ENCODE results near the gene SOWAHA.

Gene SOWAHA

DNA sequence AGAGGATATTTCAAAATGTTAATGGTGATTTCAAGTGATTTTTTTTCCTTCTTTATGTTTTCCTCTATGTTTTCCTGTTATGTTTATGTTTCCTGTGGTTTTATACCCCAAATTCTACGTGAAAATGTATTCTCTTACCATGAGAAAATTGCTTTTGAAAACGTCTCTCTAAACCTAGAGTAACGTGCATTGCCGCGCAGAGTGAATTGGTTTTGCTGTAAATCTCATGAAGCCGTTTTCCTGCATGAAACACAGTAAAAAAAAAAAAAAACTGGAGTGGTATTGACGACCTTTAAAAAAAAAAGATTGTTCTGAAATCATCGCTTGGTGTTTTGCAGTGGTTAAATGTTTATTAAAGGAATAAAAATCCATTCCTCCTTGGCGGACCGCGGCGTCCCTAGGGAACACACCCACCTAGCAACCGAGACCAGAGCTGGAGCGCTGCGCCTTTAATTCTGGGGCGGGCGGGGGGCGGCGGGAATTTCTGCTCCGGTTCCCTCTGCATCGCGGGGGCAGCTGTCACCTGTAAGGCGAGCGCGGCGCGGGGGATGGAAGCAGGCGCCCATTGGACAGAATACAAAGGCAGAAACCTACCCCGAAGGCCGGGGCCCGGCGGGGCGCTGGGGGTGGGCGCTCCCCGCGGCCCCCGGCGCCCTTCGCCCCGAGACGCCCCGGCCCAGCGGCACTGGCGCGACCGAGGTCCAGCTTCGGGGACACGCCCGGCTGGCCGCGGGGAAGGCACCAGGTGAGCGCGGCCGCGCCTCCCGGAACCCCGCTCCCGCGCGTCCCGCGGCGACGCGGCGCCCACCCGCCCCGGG lies at the start of gene SOWAHA:
SOWAHA (plus strand) TSS at position 522 of the 818 bp plus-strand sequence. CDS start 320 bp downstream, outside the sequence.
- peak; percentile 8 for DNase-seq

DNA sequence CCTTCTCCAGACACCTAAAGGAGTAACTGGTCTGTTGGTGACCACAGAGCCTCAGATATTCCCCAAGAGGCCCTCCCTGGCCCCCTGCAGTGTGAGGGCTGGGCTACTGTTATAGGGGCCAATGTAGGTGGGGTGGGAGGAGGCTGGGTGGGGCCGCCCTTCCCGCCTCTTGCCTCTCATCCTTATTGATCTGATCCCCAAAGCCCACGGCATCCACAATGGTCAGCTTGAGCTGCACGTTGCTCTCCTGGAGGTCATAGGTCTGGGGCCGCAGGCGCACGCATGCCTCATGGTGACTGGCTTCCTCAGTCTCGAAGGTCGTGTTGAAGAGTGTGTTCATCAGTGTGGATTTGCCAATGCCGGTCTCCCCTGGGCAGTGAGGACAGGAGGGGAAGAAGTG lies 49.1 kb upstream of the SOWAHA start:
- DNase-seq = no peak

DNA sequence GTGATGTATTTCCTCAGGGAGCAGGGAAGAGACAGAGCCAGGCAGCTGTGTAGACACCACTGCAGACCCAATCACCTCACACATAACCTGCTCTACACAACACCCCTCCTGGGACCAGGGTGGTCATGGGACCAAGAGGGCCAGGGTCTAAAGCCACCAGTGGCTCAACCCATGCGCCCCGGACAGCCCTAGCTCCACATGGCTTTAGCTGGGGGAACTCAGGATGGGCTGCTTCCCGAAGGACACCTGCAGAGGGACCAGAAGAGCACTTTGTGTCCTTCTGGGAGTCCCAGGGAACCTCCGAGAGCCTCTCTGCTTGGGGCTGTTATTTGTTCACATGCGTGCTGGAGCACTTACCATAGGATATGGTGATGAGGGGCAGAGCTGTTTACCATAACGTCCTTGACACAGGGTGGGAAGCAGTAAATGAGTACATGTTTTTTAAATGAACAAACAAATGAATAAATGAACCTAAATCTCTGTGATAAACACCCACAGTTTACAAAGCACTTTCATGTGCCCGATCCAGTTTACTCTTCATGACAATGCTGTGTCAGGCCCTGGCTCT lies 48.3 kb upstream of the SOWAHA start:
- no peak for DNase-seq

DNA sequence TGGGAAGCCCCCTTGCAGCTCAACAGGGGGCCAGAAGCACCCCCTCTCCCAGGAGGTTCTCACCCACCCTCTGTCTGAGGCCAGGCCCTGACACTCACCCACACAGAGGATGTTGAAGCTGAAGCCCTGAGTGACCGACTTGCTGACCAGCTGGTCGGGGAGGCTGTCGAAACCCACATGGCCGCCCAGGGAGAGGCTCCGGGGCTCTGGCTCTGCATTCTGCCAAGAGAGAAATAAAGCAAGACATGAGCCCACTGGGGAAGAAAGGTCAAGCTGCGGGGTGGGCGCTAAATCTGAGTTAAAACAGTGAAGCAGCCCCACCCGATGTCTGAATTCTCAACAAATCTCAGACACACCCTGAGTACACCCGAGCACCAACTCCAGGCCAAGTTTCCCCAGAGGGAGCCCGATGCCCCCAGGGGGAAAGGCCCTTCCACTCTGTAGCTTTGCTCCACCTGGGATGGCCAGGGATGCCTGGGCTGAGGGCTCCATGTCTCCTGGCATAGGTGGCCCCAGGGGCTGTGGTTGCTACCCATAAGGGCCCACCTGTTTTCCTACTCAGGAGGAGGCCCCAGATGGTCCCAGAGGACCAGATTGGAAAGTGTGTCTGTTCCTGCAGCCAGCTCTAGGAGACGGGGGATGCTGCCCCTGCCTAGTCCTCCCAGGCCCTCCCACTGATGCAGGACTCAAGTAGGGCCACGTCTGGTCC lies 47.6 kb upstream of the SOWAHA start:
- DNase-seq = no peak

DNA sequence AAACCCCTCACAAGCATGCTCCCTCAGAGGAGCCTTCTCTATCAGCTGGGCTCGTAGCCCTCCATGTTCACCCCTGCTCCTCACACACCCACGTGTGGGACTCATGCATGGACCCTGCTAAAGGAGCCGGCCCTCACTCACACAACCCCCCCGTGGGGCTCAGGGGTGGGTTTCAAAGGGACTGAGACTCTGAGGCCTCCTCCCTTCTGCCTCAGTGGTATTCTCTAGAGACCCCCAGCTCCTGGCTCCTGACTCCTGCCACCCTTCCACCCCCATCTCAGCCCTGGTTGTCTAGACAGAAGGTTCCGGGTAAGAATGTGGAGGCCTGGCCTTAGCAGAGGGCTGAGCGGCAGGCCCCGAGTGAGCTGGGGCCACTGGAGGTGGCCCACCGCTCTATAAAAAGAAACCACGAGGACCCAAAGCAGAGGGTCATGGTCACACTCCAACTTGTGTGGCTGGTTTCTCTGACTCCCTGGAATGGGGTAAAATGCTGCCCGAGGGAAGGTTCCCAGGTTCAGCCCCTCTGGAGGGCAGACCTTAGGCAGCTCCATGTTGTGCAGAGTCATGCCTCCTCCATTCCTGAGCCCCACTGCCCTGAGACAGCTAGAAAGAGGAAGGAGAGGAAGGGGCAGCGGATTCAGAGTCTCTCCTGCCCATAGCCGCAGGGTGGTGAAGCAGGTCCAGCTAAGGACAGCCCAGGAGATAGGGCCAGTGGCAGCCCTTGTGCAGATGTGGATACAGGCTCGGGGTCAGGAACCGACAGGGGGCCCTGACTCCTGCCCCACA lies 46.9 kb upstream of the SOWAHA start:
- DNase-seq = no peak

DNA sequence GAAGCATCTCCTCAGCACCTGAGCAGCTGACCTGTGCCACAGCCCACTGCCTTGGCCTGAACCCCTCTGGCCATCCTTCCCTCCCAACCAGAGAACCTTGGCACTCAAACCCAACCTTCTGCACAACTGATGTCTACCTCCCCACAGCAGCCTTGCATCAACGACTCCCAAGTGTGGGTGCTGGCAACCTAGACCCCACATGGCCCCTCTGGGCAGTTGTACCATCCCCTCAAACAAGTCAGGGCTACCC lies 46.4 kb upstream of the SOWAHA start:
- no peak for DNase-seq

DNA sequence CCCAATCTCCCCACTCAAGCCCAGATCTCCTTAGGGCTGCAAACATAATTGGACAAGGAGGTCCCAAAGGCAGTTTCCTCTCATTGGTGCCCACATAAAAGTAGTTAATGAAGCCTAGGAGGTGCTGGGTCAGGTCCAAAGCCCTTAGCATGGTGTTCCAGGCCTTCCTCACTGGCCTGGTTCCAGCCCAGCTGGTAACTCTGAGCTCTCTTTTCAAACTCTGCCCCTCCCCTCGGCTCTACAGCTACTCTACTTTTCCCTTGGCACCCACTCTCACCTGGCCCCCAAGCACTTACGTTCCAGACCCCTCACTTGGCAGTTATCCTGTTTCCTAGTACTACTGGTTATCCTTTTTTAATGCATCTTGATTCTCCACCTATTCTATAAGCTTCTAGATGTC lies 46.0 kb upstream of the SOWAHA start:
- no peak for DNase-seq

DNA sequence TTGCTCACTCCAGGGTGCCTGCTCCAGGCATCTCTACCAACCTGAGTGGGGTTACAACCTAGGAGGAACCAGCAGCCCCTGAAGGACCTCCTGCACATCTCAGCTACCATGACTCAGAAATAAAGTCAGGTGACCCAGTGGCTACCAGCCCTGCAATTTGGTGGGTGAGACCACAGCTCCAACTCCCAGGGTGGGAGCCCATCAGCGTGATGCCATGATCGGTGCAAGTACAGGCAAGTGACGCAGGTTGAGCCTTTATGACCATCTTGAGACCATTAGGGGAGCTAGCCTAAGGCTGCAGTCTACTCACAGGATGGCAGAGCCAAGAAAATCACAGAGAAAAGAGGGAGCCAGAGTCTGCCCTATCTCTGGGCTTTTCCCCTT lies 44.6 kb upstream of the SOWAHA start:
- DNase-seq = no peak

DNA sequence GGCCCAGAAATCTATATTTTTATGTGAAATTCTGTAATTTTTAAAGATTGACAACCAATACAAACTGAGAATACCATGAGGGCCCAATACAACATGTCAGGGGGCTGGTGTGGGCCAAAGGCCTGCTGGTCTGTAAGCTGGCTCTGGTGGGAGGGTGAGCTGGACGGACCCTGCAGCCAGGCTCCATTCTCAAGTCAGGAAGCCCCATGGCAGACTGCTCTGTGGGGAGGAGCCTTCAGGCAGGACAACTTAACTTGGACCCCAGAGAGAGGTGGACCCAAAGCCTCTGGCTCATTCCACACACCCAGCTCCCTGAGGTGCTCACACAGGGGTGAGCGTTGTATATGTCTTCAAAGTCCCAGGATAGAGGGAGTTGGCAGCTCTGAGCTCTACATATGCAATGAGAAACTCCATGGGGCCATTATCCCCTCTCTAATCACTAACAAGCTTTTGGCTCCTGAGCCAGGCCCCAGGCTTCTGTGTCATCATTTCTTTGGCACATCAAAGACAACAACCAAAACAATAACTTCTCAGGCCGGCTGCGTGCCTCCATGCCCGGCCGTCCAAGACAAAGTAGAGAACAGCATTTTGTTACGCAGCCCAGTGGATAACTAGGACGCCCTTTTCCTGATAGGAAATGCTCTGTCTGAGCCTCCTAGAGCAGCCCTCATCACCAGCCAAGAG lies 42.5 kb upstream of the SOWAHA start:
- DNase-seq = no peak

DNA sequence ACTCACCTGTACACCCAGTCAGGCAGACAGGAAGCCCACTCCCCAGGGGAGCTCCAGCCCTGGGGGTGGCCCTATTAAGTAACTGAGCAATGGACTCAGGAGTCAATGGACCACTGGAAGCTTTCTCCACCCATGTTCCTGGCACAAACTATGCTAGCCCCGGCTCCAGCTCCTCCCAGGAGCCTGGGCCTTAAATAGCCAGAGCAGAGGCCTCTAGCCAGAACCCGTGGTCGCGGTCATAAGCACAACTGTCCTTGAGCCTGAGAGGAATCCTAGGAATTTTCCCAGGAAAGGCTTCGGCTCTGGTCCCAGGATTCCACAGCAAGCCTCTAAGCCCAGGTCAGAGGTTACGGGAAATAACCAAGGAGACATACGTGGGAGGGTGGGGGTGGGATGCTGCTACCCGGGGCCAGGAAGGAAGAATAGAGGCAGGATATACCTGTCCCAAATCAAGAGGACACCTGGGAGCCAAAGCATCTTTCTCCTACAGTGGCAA lies 41.6 kb upstream of the SOWAHA start:
- DNase-seq = no peak

DNA sequence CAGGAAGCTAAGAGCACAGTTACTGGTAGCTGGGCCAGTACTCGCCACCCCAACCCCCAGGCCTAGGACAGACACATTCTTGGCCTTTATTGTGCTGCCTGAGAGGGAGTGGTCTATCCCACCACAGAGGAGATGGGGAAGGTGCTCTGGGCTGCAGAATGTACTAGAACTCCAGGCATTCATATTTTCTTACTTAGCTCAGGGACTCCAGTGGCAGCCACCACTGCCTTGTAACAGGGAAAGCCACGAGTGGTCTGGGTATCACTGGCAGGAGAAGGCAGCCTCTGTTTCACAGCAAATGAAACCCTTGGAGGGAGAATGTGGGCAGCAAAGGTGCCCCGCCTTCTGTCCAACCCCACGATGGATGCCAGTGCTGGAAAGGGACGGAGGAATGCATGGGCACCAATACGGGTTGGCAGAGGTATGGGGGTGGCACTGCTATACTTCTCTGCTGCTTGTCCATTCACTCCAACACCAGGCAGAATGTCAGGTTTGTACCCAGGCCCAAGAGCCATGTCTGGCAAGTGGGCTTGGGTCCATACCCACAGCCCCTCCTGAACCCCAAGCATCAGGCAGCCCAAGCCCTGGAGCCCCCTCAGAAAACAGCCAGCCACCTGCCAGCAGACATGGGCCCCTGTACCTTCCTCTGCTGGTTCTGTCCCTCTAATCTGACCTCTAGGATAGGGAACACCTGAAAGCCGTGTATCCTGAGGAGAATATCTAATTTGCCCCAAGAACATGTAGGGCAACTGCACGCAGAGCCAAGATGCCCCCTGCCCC lies 40.6 kb upstream of the SOWAHA start:
- no peak for DNase-seq

DNA sequence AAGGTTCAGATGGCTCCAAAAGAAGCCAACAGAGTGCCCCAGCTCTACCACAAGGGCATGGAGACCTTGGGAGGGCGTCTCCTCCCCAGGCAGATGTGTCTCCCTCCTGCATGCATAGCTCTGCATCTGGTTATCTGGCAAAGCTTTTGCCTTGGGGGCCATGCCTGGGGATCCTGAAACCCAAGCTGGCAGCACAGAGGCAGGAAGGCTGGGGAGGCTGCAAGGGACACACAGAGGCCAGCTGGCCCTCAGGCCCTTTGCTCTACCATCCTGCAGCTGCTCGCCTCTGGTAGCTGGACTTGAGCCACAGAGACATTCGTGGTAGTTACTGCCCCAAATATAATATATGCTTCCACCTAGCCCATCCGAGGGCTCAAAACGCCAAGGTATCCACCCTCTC lies 40.0 kb upstream of the SOWAHA start:
- DNase-seq = no peak

DNA sequence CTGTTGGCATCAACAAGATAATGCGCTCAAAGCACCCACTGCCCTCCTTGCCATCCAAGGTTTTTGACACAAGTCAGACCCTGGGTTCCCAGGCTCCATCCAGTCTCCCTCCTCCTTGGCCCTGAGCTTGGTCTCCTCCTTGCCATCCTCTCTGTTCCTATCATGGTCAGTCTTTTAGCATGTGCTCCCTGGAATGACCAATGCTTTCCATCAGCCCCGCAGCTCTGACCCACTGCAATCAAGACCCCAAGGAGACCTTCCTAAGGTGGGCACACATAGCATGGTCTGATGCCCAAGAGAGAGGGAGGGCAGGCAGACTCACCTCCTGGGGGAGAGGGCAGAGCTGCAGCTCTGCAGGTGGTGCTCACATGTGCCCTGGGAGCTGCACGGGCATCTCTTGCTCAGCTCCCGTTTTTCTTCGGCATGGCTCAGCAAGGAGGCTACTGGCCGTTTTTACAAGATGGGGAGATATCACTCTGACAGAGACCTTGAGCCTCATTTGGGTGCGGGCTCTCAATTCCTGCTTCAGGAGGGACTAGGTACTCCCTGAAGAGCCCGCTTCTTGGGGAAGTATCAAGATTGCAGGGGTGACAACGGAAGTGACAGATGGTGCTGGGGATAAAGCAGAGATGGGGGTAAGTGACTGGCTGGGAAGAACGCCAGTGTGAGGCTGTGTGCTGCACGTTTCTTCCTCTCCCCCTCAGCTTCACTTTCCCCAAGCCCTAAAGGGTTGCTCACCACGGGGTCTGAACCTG lies 39.3 kb upstream of the SOWAHA start:
- no peak for DNase-seq

DNA sequence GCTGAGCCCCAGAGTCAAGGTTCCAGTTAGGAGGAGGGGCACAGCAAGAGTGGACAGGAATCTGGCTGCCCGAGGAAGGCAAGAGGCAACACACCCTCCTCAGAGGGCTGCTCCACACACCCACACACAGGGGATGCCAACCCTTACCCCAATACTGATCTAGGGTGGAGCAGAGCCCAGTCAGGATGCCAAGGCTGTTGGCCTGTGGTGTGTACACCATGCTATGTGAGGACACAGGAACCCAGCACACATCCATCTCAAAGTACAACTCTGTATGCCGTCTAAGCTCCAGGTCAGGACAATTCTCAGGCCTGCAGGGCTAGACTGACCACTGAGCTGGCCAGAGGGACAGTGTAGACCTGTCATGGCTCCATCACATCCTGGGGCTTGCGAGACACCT lies 38.7 kb upstream of the SOWAHA start:
- DNase-seq = no peak

DNA sequence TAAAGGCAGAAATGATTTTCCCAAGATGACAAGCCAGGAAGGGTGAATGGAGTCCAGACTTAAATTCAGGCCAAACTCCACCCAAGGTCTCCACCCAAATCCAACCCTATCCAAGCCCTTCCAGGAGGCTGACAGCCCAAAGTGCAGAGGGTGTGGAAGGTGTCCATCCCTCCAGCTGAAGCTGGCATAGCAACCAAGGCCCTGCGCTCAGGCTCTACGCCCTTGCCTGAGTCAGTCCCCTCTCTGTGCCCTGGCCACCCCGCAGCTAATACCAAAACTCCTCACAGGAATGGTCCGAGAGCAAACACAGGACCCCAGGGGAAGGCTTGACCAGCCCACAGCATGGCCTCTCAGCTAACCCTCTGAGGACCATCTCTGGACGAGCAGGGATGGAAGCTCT lies 38.2 kb upstream of the SOWAHA start:
- DNase-seq = no peak

DNA sequence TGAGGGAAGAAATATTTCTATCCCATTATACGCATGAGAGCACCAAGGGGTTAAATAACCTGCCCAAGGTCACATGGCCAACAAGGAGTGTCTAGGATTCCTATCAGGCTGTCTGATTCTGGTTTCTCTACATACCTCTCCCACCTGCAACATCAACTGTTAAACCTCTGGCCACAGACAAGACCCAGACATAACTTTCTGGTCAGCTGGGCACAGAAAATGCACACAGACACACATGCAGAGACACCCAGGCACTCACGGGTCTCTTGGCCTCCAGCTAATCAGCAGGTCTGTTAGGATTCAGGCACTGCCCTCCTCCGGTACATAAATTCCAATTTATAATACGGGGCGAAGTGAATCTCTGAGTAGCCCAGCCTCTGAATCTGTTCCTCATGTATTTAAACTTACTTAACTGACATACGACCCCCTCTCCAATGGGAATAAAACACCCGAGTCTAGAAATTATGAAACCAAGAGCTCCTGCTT lies 37.6 kb upstream of the SOWAHA start:
- DNase-seq = no peak

DNA sequence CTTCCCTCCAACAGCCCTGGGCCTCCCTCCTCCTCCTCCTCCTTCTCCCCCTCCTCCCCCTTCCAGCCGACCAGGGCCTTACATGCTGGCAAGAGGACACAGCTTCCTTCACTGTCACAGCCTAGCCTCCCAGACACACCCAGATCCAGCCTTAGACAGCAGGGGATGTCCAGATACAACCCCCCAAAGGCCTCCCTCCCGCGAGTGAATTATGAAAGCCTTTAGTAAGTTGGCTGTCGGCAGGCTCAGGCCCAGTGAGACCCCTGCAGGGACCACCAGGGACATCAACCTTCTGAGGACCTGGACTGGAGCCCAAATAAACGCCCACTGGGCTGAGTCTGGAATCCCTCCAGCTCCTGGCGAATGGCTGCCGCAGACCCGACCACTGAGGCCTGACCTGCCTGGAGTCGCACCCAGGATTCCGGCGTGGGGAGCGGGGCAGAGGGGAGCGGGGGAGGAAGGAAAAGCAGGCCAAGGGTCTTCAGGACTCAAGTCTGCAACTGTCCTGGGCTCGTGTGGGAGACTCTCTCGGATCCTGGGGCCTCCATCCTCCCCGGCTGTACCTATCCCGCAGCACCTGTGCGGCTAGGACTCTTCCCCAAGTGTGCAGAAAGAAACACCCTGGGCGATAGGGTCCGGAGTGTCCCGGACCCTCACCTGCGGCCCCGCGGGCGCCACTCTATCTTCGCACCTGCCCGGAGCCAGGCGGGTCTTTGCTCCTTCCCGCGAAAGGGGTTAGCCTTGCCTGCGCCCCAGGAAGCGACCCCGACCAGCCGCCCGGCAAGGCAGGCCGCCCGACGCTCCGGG lies 36.8 kb upstream of the SOWAHA start:
- no peak for DNase-seq

DNA sequence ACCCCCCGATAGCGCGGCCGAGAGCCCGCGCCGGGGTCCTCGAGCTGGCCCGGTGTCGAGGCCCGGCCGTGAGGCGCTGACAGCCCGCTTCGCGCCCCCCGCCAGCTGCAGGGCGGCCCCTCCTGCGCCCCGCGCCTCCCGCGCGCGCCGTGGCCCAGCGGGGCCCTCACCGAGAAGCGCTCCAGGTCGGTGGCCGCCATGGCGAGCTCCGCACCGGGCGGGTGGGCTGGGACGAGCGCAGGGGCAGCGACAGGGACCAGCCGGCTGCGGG lies 36.2 kb upstream of the SOWAHA start:
- no peak for DNase-seq

DNA sequence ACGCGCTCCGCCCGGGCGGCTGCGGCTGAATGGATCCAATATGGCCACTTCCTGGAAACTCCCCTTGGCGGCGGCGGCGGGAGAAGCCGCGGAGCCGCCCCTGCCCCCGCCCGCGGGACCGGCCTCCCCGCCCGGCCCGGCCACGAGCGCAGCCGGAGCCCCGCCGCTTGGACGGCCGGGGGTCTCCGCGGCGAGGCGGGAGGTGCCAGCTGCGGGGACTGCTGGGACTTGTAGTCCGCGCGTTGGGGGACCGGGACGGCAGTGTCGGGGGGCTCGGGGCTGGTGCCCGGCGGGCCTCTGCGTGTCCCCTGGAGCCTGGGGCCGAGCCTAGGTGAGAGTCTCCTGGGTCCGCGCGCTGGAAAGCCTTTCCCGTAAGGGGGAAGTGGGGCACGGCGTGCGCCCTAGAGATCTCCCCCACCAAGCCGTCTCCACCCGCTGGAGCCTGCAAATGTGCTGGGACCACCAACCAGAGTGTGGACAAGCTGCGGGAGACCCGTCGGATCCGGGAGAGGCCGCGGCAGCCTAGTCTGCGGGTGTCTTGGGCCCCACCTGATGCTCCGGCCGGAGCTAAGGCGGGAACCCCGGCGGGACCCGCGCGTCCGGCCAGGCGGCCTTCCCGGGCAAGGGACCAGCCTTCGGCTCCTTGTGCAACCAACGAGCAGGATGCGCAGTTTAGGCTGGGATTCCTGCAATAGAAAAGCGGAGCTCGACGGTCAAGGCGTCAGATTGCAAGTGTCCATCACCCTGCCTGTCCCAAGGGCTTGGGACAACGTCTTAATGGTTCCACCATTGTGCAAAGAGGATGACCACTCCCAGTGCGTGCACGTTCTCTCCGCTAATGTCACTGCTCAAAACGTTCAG lies 35.7 kb upstream of the SOWAHA start, which contains the start of gene SEPTIN8:
SEPTIN8 (minus strand) TSS at position 31 of the 861 bp plus-strand sequence. CDS start 102 bp downstream, outside the sequence.
- peak; percentile 51 for DNase-seq

All from activated CD4-positive, alpha-beta T cell treated with anti-CD3 and anti-CD28 coated beads for 48 hours (primary cell).